Fibroblast of the aortic adventitia (primary cell): Measurements from ENCODE around the gene DNM2. TPM values are rescaled to one million over a fixed set of nuclear protein-coding genes. Genes with fewer than 3 reads are reported as not detected.

ENCODE experiments used
- DNase-seq: peaks from one replicate; pipeline ENCODE4 v3.0.0-alpha.2; 2010; ENCODE audit warnings: low read depth
- H3K4me3 ChIP-seq: 2 replicates; pipeline ENCODE4 v1.5.1; 2011; ENCODE audit warnings: low read depth, mild to moderate bottlenecking, control low read depth, low read length, moderate library complexity
- CTCF ChIP-seq: IDR thresholded peaks from 2 replicates; pipeline ENCODE4 v1.5.1; 2011; ENCODE audit warnings: mild to moderate bottlenecking, low read length, control low read depth, inconsistent platforms; ENCODE audit not compliant: insufficient read depth
- total RNA-seq: library from RNA; depleted of rRNA; stranded (reverse); fragments of >200 nt; gene quantifications from 2 replicates; pipeline ENCODE4 v1.2.3, GENCODE V29; 2012; ENCODE audit warnings: low replicate concordance

The DNM2 gene
- total RNA-seq, 1 donor: 83.2 TPM

DNA sequence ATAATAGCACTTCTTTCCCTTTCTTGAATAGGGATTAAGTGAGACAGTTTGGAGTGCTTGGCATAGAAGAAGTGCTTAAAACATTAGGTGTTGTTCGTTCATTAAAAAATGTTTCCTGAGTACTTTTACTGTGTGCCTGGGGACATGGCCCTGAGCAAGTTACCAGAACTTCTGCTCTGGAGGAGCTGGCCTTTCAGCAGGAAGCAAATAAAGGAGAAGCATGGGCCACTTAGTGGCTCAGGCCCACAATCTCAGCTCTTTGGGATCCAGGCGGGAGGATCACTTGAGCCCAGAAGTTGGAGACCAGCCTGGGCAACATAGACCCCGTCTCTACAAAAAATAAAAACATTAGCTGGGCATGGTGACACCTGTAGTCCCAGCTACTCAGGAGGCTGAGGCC, 5.7 kb downstream of the DNM2 start:
- H3K4me3 ChIP-seq: no peak overlapping the region
- TF ChIP-seq CTCF: no peak
- DNase-seq: no peak

DNA sequence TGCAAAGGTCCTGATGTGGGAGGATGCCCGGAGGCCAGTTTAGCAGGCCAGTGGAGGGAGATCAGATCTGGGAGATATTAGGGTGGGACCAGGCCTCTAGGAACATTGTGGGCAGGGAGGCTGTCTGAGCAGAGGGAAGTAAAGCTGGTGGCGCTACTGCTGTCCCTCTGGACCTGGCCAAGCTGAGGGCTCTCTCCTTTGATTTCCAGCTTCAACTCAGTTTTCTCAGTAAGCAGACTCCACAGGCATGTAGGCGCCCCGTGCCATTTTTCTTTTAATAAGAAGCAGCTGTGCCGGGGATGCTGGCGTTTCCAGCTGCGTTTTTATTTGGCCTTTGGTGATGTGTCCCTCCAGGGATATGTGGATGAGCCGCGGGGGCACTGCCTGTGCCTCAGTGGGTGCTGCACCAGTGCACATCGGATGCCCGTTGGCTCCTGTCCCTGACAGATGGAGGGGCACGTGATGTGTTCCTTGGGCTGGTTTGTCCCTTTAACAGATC, 6.7 kb downstream of the DNM2 start:
- DNase-seq: peak; percentile 40
- TF ChIP-seq CTCF: no peak
- H3K4me3 ChIP-seq: no peak overlapping the region

DNA sequence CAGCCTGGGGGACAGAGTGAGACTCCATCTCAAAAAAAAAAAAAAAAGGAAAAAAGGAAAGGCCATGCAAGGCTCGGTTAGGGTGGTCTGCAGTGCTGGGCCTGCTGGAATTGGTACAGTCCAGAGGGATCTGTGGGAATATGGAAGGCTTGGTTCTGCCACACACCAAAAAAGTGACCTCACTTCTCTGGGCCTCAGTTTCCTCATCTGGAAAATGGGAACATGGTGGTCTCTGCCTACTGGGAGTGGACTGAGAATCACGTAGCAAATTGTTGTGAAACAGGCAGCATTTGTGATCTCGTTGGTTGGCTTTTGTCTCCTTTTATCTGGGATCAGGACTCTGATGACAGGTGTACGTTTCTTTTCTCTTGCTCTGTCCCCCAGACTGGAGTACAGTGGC, 7.5 kb downstream of the DNM2 start:
- no peak for TF ChIP-seq CTCF

DNA sequence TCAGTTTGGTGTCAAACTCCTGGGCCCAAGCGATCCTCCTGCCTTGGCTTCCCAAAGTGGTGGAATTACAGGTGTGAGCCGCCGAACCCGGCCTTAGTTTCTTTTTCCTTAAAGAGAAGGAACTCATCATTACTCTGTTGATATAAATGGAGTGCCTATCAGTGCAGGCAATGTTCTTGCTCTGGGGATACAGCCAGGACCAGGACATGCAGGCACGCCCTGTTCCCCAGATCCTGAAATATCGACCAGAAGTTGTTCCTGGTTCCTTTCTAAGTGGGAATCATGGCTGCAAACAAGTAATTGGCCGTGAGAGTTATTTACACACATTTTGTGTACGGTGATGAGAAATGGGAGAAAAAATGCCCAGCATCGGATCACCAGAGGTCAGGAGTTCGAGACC, 8.4 kb downstream of the DNM2 start:
- no peak for DNase-seq
- no peak for TF ChIP-seq CTCF

More for the DNA sequence above, 7.5 kb downstream of the DNM2 start:
- no peak for DNase-seq
- no peak overlapping the region for H3K4me3 ChIP-seq

DNA sequence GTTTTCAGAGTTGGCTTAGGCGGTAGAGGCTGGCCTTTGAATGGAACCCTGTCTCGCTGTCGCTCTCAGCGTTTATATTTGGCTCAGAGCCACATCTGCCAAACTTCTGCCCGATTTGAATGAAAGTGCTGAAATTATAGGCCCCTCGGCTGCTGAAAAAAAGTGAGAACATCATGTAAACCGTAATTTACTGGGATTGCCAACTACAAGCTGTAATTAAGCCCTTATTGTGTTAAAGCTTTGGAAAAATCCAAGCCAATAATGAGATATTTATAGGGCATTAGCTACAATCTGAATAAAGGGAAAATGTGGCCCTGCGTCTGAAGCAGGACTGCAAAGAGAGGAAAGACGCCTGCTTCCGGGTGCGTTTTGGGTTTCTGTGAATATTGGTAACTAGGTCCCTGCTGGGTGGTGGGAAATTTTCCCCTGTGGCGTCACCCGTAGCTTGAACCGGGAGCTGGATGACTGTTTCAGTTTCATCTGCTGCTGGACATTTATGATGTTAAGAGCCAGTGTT, 9.9 kb downstream of the DNM2 start:
- H3K4me3 ChIP-seq: no peak overlapping the region
- TF ChIP-seq CTCF: no peak
- DNase-seq: no peak

More for the DNA sequence above, 8.4 kb downstream of the DNM2 start:
- H3K4me3 ChIP-seq: no peak overlapping the region

DNA sequence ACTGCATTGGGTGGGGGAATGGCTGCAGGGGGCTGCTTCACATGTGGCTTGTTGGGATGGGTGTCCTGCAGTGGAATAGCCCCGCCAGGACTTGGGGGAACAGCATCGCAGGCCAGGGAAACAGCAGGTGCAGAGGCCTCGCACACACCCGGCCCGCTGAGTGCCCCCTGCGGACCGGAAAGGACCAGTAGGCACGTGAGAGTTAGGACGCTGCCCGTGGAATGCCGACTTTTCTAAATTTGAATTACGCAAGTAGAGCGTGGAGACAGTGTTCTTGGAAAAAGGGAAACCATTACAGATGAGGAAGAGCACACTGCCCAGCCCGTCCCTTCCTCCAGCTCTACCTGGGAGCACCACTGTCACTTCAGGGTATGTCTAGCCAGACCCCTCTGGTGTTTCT, 11.5 kb downstream of the DNM2 start:
- no peak overlapping the region for H3K4me3 ChIP-seq
- no peak for TF ChIP-seq CTCF
- DNase-seq: no peak

GRCh38 chr19:10730932-10731331, 13.1 kb downstream of the DNM2 start:
- no peak for TF ChIP-seq CTCF
- H3K4me3 ChIP-seq: no peak overlapping the region
- DNase-seq: no peak
